ENCODE results near the gene NQO2. TPM values are rescaled to one million over a fixed set of nuclear protein-coding genes. Genes with fewer than 3 reads are reported as not detected.

NQO2 gene
- total RNA-seq, 1 experiment from 2014 or later, result 26.8 TPM

DNA sequence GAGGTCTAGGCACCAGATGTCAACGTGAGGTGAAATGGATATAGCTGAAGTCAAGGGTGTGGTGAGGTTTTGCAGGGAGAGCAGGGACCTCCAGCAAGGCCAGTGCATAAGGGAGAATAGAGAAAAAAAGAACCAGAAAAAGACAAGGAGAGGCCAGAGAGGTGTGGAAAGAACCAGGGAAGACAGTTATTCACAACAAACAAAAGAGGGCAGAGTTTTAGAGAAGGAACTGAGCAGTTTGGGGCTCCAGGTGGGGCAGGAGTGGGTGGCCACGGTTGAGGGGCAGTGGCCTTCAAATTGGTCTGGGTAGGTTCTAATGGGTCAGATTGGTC, 11.6 kb upstream of the NQO2 start:
- no peaks in the 10 kb centered on the region for H3K79me2 ChIP-seq (ENCODE audit: low read length)
- no peak for TF ChIP-seq EZH2 (IDR thresholded peaks at IDR 0.05; ENCODE audit: low read length, unreplicated experiment)
- peak overlapping the region; percentile 97 for H3K27ac ChIP-seq (ENCODE audit: low read length)
- peak overlapping the region; percentile 76 for H3K4me3 ChIP-seq (ENCODE audit: low read length)
- BruUV-seq (replicated peaks), result no TSS peak
- no peaks in the 10 kb centered on the region for H3K27me3 ChIP-seq (ENCODE audit: low read length)
- H3K36me3 ChIP-seq (ENCODE audit: low read depth, low read length), result no peaks in the 10 kb centered on the region
- no peaks in the 10 kb centered on the region for H4K20me1 ChIP-seq (ENCODE audit: low read length)
- ATAC-seq, result no peak
- H3F3A ChIP-seq (ENCODE audit: low read length, unreplicated experiment), result peaks cover 17% of the 10 kb centered on the region
- ChIA-PET CTCF (interaction anchor here (1.0 to 5.2 kb wide), 4 partner anchors 14 to 37 kb away, joined by 3 to 71 read pairs (median 4); no protein-coding TSS in a partner anchor), POLR2A (ENCODE audit: unreplicated experiment) (interaction anchor here (0.5 to 1.1 kb wide), 4 partner anchors 28 to 847 kb away, joined by 3 to 6 read pairs (median 4); no protein-coding TSS in a partner anchor)
- peak overlapping the region; percentile 95 for H3K9ac ChIP-seq (ENCODE audit: low read length)
- intact Hi-C loops (cut with micrococcal nuclease), result loop anchor here (2.0 to 10.0 kb wide), 2 partner anchors 27 to 53 kb away; no protein-coding TSS in a partner anchor
- no peaks in the 10 kb centered on the region for H3K9me3 ChIP-seq (ENCODE audit: low read length)
- peaks cover 45% of the 10 kb centered on the region for H3K4me1 ChIP-seq (ENCODE audit: insufficient read depth, low read length)
- no peaks in the 10 kb centered on the region for H3K9me2 ChIP-seq (replicated peaks; ENCODE audit: low read length)
- no peak for DNase-seq
- H3K4me2 ChIP-seq (ENCODE audit: low read length), result peak overlapping the region; percentile 93
- peak overlapping the region; percentile 78 for H2AFZ ChIP-seq (ENCODE audit: low read length)

DNA sequence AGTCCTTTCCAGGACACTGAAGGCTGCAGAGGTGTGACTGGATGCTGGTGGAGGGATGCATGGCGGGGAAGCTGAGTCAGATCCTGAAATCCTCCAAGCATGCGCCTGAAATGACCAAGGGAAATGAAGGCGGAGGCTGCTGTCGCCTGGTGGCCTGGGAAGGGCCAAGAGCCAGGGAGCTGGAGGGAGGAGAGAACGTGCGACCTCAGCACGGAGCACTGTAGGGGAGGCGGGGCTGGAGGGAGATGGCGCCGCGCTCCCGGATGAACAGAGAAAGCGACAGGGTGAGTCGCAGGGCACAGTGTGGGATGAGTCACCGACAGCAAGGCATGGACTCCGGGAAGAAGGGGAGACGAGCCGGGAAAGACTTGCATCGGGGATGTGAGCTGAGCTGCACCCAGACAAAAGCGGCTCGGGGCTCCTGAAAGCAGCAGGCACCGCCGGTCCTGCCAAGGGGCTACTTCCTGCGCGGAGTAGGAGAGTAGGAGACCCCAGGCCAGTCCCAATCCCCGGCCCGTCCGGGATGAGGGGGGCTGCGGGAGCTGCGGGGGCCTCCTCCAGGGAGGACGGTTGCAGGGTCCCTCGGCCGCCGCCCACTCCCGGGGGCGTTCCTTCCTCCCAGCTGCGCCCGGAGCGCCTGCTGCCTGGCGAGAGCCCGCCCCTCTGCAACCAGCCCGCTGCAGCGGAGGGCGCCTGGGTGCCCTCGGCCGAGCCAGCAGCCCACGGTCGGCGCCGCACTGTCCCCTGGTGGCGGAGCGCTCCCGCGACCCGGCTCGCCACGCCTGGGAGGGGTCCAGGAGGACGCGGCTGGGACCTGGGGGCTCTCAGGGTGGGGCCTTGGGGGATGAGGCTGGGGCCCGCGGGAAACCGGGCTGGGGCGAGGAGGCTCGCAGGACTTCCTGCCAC, 11.0 kb upstream of the NQO2 start:
- DNase-seq, result peak; percentile 96
- no TSS peak for BruUV-seq (replicated peaks)
- intact Hi-C loops (cut with micrococcal nuclease), result loop anchor here (1.0 to 10.0 kb wide), 6 partner anchors 17 to 197 kb away; partner anchors contain the start of gene SERPINB6

More for the DNA sequence above, 11.0 kb upstream of the NQO2 start:
- H3K27ac ChIP-seq (ENCODE audit: low read length), result peak overlapping the region; percentile 97
- no peaks in the 10 kb centered on the region for H3K9me2 ChIP-seq (replicated peaks; ENCODE audit: low read length)
- H4K20me1 ChIP-seq (ENCODE audit: low read length), result no peaks in the 10 kb centered on the region
- H3K9me3 ChIP-seq (ENCODE audit: low read length), result no peaks in the 10 kb centered on the region
- peaks cover 17% of the 10 kb centered on the region for H3F3A ChIP-seq (ENCODE audit: low read length, unreplicated experiment)
- ATAC-seq, result peak; percentile 66
- H3K79me2 ChIP-seq (ENCODE audit: low read length), result no peaks in the 10 kb centered on the region
- H3K27me3 ChIP-seq (ENCODE audit: low read length), result no peaks in the 10 kb centered on the region
- H3K9ac ChIP-seq (ENCODE audit: low read length), result peak overlapping the region; percentile 95
- peak overlapping the region; percentile 76 for H3K4me3 ChIP-seq (ENCODE audit: low read length)
- H3K4me2 ChIP-seq (ENCODE audit: low read length), result peak overlapping the region; percentile 93
- H3K36me3 ChIP-seq (ENCODE audit: low read depth, low read length), result no peaks in the 10 kb centered on the region
- CTCF ChIA-PET, result interaction anchor here (0.5 to 5.2 kb wide), 13 partner anchors 11 to 251 kb away, joined by 3 to 71 read pairs (median 4); partner anchors contain the start of gene NQO2
- peaks cover 39% of the 10 kb centered on the region for H3K4me1 ChIP-seq (ENCODE audit: insufficient read depth, low read length)
- POLR2A ChIA-PET (ENCODE audit: unreplicated experiment), result interaction anchor here (0.5 to 1.6 kb wide), 11 partner anchors 9 to 1002 kb away, joined by 3 to 16 read pairs (median 5); no protein-coding TSS in a partner anchor
- TF ChIP-seq, protein P1, sequence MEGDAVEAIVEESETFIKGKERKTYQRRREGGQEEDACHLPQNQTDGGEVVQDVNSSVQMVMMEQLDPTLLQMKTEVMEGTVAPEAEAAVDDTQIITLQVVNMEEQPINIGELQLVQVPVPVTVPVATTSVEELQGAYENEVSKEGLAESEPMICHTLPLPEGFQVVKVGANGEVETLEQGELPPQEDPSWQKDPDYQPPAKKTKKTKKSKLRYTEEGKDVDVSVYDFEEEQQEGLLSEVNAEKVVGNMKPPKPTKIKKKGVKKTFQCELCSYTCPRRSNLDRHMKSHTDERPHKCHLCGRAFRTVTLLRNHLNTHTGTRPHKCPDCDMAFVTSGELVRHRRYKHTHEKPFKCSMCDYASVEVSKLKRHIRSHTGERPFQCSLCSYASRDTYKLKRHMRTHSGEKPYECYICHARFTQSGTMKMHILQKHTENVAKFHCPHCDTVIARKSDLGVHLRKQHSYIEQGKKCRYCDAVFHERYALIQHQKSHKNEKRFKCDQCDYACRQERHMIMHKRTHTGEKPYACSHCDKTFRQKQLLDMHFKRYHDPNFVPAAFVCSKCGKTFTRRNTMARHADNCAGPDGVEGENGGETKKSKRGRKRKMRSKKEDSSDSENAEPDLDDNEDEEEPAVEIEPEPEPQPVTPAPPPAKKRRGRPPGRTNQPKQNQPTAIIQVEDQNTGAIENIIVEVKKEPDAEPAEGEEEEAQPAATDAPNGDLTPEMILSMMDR (conservative IDR thresholded peaks at IDR 0.05; ENCODE audit: low read depth, low read length), result peak; percentile 86
- no peak for TF ChIP-seq EZH2phosphoT487 (IDR thresholded peaks at IDR 0.05; ENCODE audit: borderline replicate concordance, low read length)
- TF ChIP-seq EZH2 (IDR thresholded peaks at IDR 0.05; ENCODE audit: low read length, unreplicated experiment), result no peak
- peak overlapping the region; percentile 78 for H2AFZ ChIP-seq (ENCODE audit: low read length)

Data from PC-3 (cell line).